Measurements from ENCODE around the gene PARP1. TPM values are rescaled to one million over a fixed set of nuclear protein-coding genes. Genes with fewer than 3 reads are reported as not detected.

Gene PARP1
- total and polyA plus RNA-seq, 2 donors from 2014 or later = 37.9 to 71.1 TPM

- no peaks in the 10 kb centered on the region for H3K36me3 ChIP-seq (ENCODE audit: control insufficient read depth in 2 of 3, insufficient read depth in 3 of 3, low read length in 3 of 3)
- no peaks in the 10 kb centered on the region for H3K9me3 ChIP-seq (ENCODE audit: control insufficient read depth in 2 of 3, insufficient read depth in 1 of 3, low read length in 3 of 3)
- FAIRE-seq (no peak), DNase-seq (no peak)
- H3K9ac ChIP-seq (ENCODE audit: low read length in 3 of 3) = no peak overlapping the region
- H3K27ac ChIP-seq (ENCODE audit: low read depth in 2 of 2, low read length in 2 of 2) = no peak overlapping the region
- no peaks in the 10 kb centered on the region for H3K27me3 ChIP-seq (ENCODE audit: control insufficient read depth, insufficient read depth, low read length)
- H3K4me1 ChIP-seq (ENCODE audit: control insufficient read depth in 2 of 3, insufficient read depth in 2 of 3, low read depth in 1 of 3, low read length in 3 of 3) = peaks cover under 1 to 4% (median 2%) of the 10 kb centered on the region in 3 donors
- TF ChIP-seq CTCF (IDR thresholded peaks at IDR 0.05; ENCODE audit: borderline replicate concordance, extremely low read depth, insufficient read depth) = no peak
- H3K4me3 ChIP-seq (ENCODE audit: low read length in 3 of 3) = no peak overlapping the region
- intact Hi-C loops (cut with DNase I) = no loop called here
Observed at GRCh38 chr1:226411619-226412018, 3.7 kb upstream of the PARP1 start.

GRCh38 chr1:226410958-226411357 is 3.1 kb upstream of the PARP1 start:
- Histone ChIP-seq H3K4me1 (ENCODE audit: control insufficient read depth in 2 of 3, insufficient read depth in 2 of 3, low read depth in 1 of 3, low read length in 3 of 3) (peaks cover 6 to 7% (median 6%) of the 10 kb centered on the region in 3 donors), H3K9ac (ENCODE audit: low read length in 3 of 3) (no peak overlapping the region), H3K4me3 (ENCODE audit: low read length in 3 of 3) (no peak overlapping the region), H3K27me3 (ENCODE audit: control insufficient read depth, insufficient read depth, low read length) (no peaks in the 10 kb centered on the region), H3K27ac (ENCODE audit: low read depth in 2 of 2, low read length in 2 of 2) (no peak overlapping the region), H3K36me3 (ENCODE audit: control insufficient read depth in 2 of 3, insufficient read depth in 3 of 3, low read length in 3 of 3) (no peaks in the 10 kb centered on the region), H3K9me3 (ENCODE audit: control insufficient read depth in 2 of 3, insufficient read depth in 1 of 3, low read length in 3 of 3) (no peaks in the 10 kb centered on the region)
- intact Hi-C loops (cut with DNase I) = no loop called here
- TF ChIP-seq CTCF (IDR thresholded peaks at IDR 0.05; ENCODE audit: borderline replicate concordance, extremely low read depth, insufficient read depth) = no peak
- DNase-seq (no peak), FAIRE-seq (no peak)

DNA sequence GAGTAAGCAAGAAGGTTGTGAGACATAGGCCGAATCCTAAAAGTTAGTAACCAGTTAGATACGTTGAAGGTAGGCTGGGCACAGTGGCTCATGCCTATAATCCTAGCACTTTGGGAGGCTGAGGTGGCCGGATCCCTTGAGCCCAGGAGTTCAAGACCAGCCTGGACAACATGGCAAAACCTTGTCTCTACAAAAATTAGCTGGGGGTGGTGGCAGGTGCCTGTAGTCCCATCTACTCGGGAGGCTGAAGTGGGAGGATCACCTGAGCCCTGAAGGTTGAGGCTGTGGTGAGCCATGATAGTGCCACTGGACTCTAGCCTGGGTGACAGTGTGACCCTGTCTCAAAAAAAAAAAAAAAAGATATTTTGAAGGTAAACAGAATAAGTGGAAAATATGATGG is 1.5 kb upstream of the PARP1 start:
- H3K27ac ChIP-seq (ENCODE audit: low read depth in 2 of 2, low read length in 2 of 2) = no peak overlapping the region
- TF ChIP-seq CTCF (IDR thresholded peaks at IDR 0.05; ENCODE audit: borderline replicate concordance, extremely low read depth, insufficient read depth) = no peak
- no peak for FAIRE-seq
- H3K9me3 ChIP-seq (ENCODE audit: control insufficient read depth in 2 of 3, insufficient read depth in 1 of 3, low read length in 3 of 3) = no peaks in the 10 kb centered on the region
- intact Hi-C loops (cut with DNase I) = no loop called here
- no peak overlapping the region for H3K4me3 ChIP-seq (ENCODE audit: low read length in 3 of 3)
- H3K4me1 ChIP-seq (ENCODE audit: control insufficient read depth in 2 of 3, insufficient read depth in 2 of 3, low read depth in 1 of 3, low read length in 3 of 3) = peaks cover 6 to 16% (median 9%) of the 10 kb centered on the region in 3 donors
- H3K27me3 ChIP-seq (ENCODE audit: control insufficient read depth, insufficient read depth, low read length) = no peaks in the 10 kb centered on the region
- H3K36me3 ChIP-seq (ENCODE audit: control insufficient read depth in 2 of 3, insufficient read depth in 3 of 3, low read length in 3 of 3) = no peaks in the 10 kb centered on the region
- no peak for DNase-seq
- no peak overlapping the region for H3K9ac ChIP-seq (ENCODE audit: low read length in 3 of 3)

Measured in kidney (tissue), 14 donors.